SK-N-SH treated with all-trans-retinoic acid at 6 μM for 48 hours (cell line): ENCODE data around the gene ATP5F1B.

Experiments used
- ARNTL ChIP-seq: fragments of 450-650 bp; formaldehyde crosslinking; IDR thresholded peaks from 2 replicates; pipeline ENCODE4 v1.5.0; 2020; ENCODE audit warnings: low read depth, mild to moderate bottlenecking, moderate library complexity, borderline replicate concordance
- BACH2 ChIP-seq: fragments of 250-450 bp; sonication (Bioruptor Pico); IDR thresholded peaks from 2 replicates; pipeline ENCODE4 v1.9.0; 2021; ENCODE audit warnings: mild to moderate bottlenecking, borderline replicate concordance
- GLIS3 ChIP-seq: fragments of 250-450 bp; sonication (Bioruptor Pico); IDR thresholded peaks from 2 replicates; pipeline ENCODE4 v1.5.0; 2020; ENCODE audit warnings: mild to moderate bottlenecking, moderate library complexity
- ISL1 ChIP-seq: fragments of 250-450 bp; sonication (Bioruptor Pico); IDR thresholded peaks from 2 replicates; pipeline ENCODE4 v2.1.2; 2022; ENCODE audit warnings: mild to moderate bottlenecking, moderate library complexity
- OSR1 ChIP-seq: fragments of 250-450 bp; sonication (Bioruptor Pico); IDR thresholded peaks from 2 replicates; pipeline ENCODE4 v1.8.0; 2022; ENCODE audit warnings: moderate library complexity, mild to moderate bottlenecking, inconsistent platforms
- TOX ChIP-seq: fragments of 250-450 bp; sonication (Bioruptor Pico); IDR thresholded peaks from 2 replicates; pipeline ENCODE4 v1.8.0; 2021; ENCODE audit warnings: mild to moderate bottlenecking, moderate library complexity, borderline replicate concordance
- ZFP3 ChIP-seq: fragments of 250-450 bp; sonication (Bioruptor Pico); IDR thresholded peaks from 2 replicates; pipeline ENCODE4 v1.5.0; 2020; ENCODE audit warnings: mild to moderate bottlenecking, moderate library complexity
- ZFP30 ChIP-seq: fragments of 450-650 bp; formaldehyde crosslinking; IDR thresholded peaks from 2 replicates; pipeline ENCODE4 v1.5.0; 2022; ENCODE audit warnings: mild to moderate bottlenecking, moderate library complexity
- ZNF70 ChIP-seq: fragments of 450-650 bp; formaldehyde crosslinking; IDR thresholded peaks from 2 replicates; pipeline ENCODE4 v1.5.0; 2020; ENCODE audit warnings: mild to moderate bottlenecking, moderate library complexity
- ZNF8 ChIP-seq: fragments of 450-650 bp; formaldehyde crosslinking; IDR thresholded peaks from 2 replicates; pipeline ENCODE4 v1.5.0; 2020; ENCODE audit warnings: mild to moderate bottlenecking, moderate library complexity
- TF ChIP-seq, protein P1 (sequence below): fragments of 250-450 bp; sonication (Bioruptor Pico); IDR thresholded peaks from 2 replicates; pipeline ENCODE4 v1.5.0; 2020; ENCODE audit warnings: mild to moderate bottlenecking, moderate library complexity
- TF ChIP-seq, protein P2 (sequence below): fragments of 250-450 bp; sonication (Bioruptor Pico); IDR thresholded peaks from 2 replicates; pipeline ENCODE4 v1.8.0; 2020; ENCODE audit warnings: mild to moderate bottlenecking, moderate library complexity, borderline replicate concordance
- TF ChIP-seq, protein P3 (sequence below): fragments of 250-450 bp; sonication (Bioruptor Pico); IDR thresholded peaks from 2 replicates; pipeline ENCODE4 v1.5.1; 2020; ENCODE audit warnings: low read depth, mild to moderate bottlenecking, moderate library complexity
- TF ChIP-seq, protein P4 (sequence below): fragments of 250-450 bp; sonication (Bioruptor Pico); IDR thresholded peaks from 2 replicates; pipeline ENCODE4 v1.8.0; 2021; ENCODE audit warnings: low read depth, mild to moderate bottlenecking, moderate library complexity, borderline replicate concordance

DNA sequence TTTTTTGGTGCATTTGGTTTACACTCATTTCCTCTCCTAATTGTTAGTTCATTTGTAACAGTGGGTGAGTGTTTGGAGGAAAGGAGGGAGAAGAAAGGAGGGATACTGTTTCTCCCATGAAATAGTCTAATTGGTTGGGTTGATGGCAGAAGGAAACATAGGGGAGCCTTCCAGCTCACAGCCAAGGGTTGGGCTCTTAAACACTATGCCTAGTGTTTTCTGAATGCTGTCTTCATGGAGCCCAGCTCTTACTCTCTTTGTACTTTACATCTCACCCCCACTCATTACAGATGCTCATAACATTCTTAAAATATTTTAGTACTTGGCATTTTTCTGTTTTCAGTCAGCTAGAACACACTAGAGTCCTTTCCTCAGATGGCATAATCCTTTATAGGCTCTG is 53.8 kb downstream of the ATP5F1B start:
- TF ChIP-seq, protein P1, sequence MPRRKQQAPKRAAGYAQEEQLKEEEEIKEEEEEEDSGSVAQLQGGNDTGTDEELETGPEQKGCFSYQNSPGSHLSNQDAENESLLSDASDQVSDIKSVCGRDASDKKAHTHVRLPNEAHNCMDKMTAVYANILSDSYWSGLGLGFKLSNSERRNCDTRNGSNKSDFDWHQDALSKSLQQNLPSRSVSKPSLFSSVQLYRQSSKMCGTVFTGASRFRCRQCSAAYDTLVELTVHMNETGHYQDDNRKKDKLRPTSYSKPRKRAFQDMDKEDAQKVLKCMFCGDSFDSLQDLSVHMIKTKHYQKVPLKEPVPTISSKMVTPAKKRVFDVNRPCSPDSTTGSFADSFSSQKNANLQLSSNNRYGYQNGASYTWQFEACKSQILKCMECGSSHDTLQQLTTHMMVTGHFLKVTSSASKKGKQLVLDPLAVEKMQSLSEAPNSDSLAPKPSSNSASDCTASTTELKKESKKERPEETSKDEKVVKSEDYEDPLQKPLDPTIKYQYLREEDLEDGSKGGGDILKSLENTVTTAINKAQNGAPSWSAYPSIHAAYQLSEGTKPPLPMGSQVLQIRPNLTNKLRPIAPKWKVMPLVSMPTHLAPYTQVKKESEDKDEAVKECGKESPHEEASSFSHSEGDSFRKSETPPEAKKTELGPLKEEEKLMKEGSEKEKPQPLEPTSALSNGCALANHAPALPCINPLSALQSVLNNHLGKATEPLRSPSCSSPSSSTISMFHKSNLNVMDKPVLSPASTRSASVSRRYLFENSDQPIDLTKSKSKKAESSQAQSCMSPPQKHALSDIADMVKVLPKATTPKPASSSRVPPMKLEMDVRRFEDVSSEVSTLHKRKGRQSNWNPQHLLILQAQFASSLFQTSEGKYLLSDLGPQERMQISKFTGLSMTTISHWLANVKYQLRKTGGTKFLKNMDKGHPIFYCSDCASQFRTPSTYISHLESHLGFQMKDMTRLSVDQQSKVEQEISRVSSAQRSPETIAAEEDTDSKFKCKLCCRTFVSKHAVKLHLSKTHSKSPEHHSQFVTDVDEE (CRISPR knock-in tag) = no peak
- no peak for TF ChIP-seq GLIS3 (CRISPR knock-in tag)
- no peak for TF ChIP-seq ISL1 (CRISPR knock-in tag)
- TF ChIP-seq, protein P2, sequence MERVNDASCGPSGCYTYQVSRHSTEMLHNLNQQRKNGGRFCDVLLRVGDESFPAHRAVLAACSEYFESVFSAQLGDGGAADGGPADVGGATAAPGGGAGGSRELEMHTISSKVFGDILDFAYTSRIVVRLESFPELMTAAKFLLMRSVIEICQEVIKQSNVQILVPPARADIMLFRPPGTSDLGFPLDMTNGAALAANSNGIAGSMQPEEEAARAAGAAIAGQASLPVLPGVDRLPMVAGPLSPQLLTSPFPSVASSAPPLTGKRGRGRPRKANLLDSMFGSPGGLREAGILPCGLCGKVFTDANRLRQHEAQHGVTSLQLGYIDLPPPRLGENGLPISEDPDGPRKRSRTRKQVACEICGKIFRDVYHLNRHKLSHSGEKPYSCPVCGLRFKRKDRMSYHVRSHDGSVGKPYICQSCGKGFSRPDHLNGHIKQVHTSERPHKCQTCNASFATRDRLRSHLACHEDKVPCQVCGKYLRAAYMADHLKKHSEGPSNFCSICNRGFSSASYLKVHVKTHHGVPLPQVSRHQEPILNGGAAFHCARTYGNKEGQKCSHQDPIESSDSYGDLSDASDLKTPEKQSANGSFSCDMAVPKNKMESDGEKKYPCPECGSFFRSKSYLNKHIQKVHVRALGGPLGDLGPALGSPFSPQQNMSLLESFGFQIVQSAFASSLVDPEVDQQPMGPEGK = no peak
- no peak for TF ChIP-seq OSR1
- TF ChIP-seq TOX (CRISPR knock-in tag) = no peak
- no peak for TF ChIP-seq ZNF8
- TF ChIP-seq ZFP3 (CRISPR knock-in tag) = no peak
- TF ChIP-seq, protein P3, sequence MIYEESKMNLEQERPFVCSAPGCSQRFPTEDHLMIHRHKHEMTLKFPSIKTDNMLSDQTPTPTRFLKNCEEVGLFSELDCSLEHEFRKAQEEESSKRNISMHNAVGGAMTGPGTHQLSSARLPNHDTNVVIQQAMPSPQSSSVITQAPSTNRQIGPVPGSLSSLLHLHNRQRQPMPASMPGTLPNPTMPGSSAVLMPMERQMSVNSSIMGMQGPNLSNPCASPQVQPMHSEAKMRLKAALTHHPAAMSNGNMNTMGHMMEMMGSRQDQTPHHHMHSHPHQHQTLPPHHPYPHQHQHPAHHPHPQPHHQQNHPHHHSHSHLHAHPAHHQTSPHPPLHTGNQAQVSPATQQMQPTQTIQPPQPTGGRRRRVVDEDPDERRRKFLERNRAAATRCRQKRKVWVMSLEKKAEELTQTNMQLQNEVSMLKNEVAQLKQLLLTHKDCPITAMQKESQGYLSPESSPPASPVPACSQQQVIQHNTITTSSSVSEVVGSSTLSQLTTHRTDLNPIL (CRISPR knock-in tag) = no peak
- TF ChIP-seq ARNTL (CRISPR knock-in tag) = no peak
- TF ChIP-seq BACH2 (CRISPR knock-in tag) = no peak
- TF ChIP-seq ZNF70 (CRISPR knock-in tag) = no peak
- TF ChIP-seq, protein P4, sequence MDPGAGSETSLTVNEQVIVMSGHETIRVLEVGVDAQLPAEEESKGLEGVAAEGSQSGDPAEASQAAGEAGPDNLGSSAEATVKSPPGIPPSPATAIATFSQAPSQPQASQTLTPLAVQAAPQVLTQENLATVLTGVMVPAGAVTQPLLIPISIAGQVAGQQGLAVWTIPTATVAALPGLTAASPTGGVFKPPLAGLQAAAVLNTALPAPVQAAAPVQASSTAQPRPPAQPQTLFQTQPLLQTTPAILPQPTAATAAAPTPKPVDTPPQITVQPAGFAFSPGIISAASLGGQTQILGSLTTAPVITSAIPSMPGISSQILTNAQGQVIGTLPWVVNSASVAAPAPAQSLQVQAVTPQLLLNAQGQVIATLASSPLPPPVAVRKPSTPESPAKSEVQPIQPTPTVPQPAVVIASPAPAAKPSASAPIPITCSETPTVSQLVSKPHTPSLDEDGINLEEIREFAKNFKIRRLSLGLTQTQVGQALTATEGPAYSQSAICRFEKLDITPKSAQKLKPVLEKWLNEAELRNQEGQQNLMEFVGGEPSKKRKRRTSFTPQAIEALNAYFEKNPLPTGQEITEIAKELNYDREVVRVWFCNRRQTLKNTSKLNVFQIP = no peak
- no peak for TF ChIP-seq ZFP30 (CRISPR knock-in tag)
